KMS-11 (cell line): ENCODE results near the gene VSIR.

Experiments
- H2AFZ ChIP-seq: fragments of 200-600 bp; sonication (generic); 2 replicates; pipeline ENCODE4 v1.6.1; 2016; ENCODE audit warnings: antibody characterized with exemption, mixed run types, low read depth
- H3K27ac ChIP-seq: fragments of 200-600 bp; sonication (generic); 2 replicates; pipeline ENCODE4 v1.6.1; 2016; ENCODE audit warnings: mild to moderate bottlenecking, mixed run types
- H3K27me3 ChIP-seq: fragments of 200-600 bp; sonication (generic); 2 replicates; pipeline ENCODE4 v1.6.1; 2017; ENCODE audit warnings: mild to moderate bottlenecking, low read depth, mixed run types, moderate library complexity; ENCODE audit not compliant: insufficient read depth
- H3K36me3 ChIP-seq: fragments of 200-600 bp; sonication (generic); 2 replicates; pipeline ENCODE4 v1.6.1; 2017; ENCODE audit warnings: mild to moderate bottlenecking, mixed run types; ENCODE audit not compliant: insufficient read depth
- H3K4me1 ChIP-seq: fragments of 200-600 bp; sonication (generic); 2 replicates; pipeline ENCODE4 v1.6.1; 2016; ENCODE audit warnings: mild to moderate bottlenecking, low read depth, mixed run types; ENCODE audit not compliant: poor library complexity, severe bottlenecking
- H3K4me2 ChIP-seq: fragments of 200-600 bp; sonication (generic); 2 replicates; pipeline ENCODE4 v1.7.0; 2016; ENCODE audit warnings: mild to moderate bottlenecking, mixed run types
- H3K4me3 ChIP-seq: fragments of 200-600 bp; sonication (generic); IDR thresholded peaks from 2 replicates; pipeline ENCODE4 v1.6.1; 2017; ENCODE audit warnings: low read depth, low read length, mixed read lengths; ENCODE audit not compliant: insufficient read depth
- H3K79me2 ChIP-seq: fragments of 200-600 bp; sonication (generic); 2 replicates; pipeline ENCODE4 v1.6.1; 2016; ENCODE audit warnings: low read depth, mixed run types; ENCODE audit not compliant: insufficient read depth
- H3K9ac ChIP-seq: fragments of 200-600 bp; sonication (generic); 2 replicates; pipeline ENCODE4 v1.6.1; 2016; ENCODE audit warnings: mild to moderate bottlenecking, mixed run types
- H4K20me1 ChIP-seq: fragments of 200-600 bp; sonication (generic); 2 replicates; pipeline ENCODE4 v1.6.1; 2016; ENCODE audit warnings: mild to moderate bottlenecking, mixed run types; ENCODE audit not compliant: insufficient read depth
- TF ChIP-seq, protein P1 (sequence below): fragments of 200-600 bp; sonication (generic); conservative IDR thresholded peaks from 2 replicates; pipeline ENCODE4 v1.6.1; 2017; ENCODE audit warnings: low read depth, mild to moderate bottlenecking, antibody characterized with exemption, low read length, moderate library complexity, mixed read lengths

VSIR gene

GRCh38 chr10:71712170-71712569, 61.1 kb downstream of the VSIR start:
- Histone ChIP-seq H4K20me1 (no peaks in the 10 kb centered on the region), H3K27me3 (peaks cover 33% of the 10 kb centered on the region), H3K79me2 (no peaks in the 10 kb centered on the region), H3K27ac (no peak overlapping the region), H3K9ac (no peak overlapping the region), H3K4me2 (no peak overlapping the region), H3K36me3 (no peaks in the 10 kb centered on the region), H3K4me1 (no peaks in the 10 kb centered on the region), H2AFZ (no peak overlapping the region), H3K4me3 (no peak overlapping the region)
- TF ChIP-seq, protein P1, sequence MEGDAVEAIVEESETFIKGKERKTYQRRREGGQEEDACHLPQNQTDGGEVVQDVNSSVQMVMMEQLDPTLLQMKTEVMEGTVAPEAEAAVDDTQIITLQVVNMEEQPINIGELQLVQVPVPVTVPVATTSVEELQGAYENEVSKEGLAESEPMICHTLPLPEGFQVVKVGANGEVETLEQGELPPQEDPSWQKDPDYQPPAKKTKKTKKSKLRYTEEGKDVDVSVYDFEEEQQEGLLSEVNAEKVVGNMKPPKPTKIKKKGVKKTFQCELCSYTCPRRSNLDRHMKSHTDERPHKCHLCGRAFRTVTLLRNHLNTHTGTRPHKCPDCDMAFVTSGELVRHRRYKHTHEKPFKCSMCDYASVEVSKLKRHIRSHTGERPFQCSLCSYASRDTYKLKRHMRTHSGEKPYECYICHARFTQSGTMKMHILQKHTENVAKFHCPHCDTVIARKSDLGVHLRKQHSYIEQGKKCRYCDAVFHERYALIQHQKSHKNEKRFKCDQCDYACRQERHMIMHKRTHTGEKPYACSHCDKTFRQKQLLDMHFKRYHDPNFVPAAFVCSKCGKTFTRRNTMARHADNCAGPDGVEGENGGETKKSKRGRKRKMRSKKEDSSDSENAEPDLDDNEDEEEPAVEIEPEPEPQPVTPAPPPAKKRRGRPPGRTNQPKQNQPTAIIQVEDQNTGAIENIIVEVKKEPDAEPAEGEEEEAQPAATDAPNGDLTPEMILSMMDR, result no peak

GRCh38 chr10:71711052-71711623, 62.2 kb downstream of the VSIR start:
- no peaks in the 10 kb centered on the region for H3K36me3 ChIP-seq
- no peak overlapping the region for H3K4me3 ChIP-seq
- no peak overlapping the region for H3K27ac ChIP-seq
- no peak overlapping the region for H2AFZ ChIP-seq
- TF ChIP-seq, protein P1, result no peak
- H3K4me1 ChIP-seq, result no peaks in the 10 kb centered on the region
- no peaks in the 10 kb centered on the region for H3K79me2 ChIP-seq
- no peak overlapping the region for H3K9ac ChIP-seq
- H3K4me2 ChIP-seq, result no peak overlapping the region
- peaks cover 42% of the 10 kb centered on the region for H3K27me3 ChIP-seq
- H4K20me1 ChIP-seq, result no peaks in the 10 kb centered on the region

GRCh38 chr10:71710519-71710918, 62.8 kb downstream of the VSIR start:
- no peaks in the 10 kb centered on the region for H3K4me1 ChIP-seq
- H2AFZ ChIP-seq, result no peak overlapping the region
- H4K20me1 ChIP-seq, result no peaks in the 10 kb centered on the region
- TF ChIP-seq, protein P1, result no peak
- H3K4me3 ChIP-seq, result no peak overlapping the region
- no peak overlapping the region for H3K27ac ChIP-seq
- H3K4me2 ChIP-seq, result no peak overlapping the region
- no peak overlapping the region for H3K9ac ChIP-seq
- no peaks in the 10 kb centered on the region for H3K36me3 ChIP-seq
- peaks cover 49% of the 10 kb centered on the region for H3K27me3 ChIP-seq
- H3K79me2 ChIP-seq, result no peaks in the 10 kb centered on the region

- Histone ChIP-seq H3K4me1 (no peaks in the 10 kb centered on the region), H2AFZ (no peak overlapping the region), H3K79me2 (no peaks in the 10 kb centered on the region), H3K27ac (no peak overlapping the region), H3K4me2 (no peak overlapping the region), H3K9ac (no peak overlapping the region), H4K20me1 (no peaks in the 10 kb centered on the region), H3K4me3 (no peak overlapping the region), H3K27me3 (peaks cover 53% of the 10 kb centered on the region), H3K36me3 (no peaks in the 10 kb centered on the region)
- TF ChIP-seq, protein P1, result no peak
Measured at GRCh38 chr10:71708897-71709882, 64.1 kb downstream of the VSIR start.
